SK-N-SH treated with all-trans-retinoic acid at 6 μM for 48 hours (cell line): Measurements from ENCODE around the gene RIMBP2.

Experiments
- ARNTL ChIP-seq: fragments of 450-650 bp; formaldehyde crosslinking; IDR thresholded peaks from 2 replicates; pipeline ENCODE4 v1.5.0; 2020; ENCODE audit warnings: low read depth, mild to moderate bottlenecking, moderate library complexity, borderline replicate concordance
- CSRNP3 ChIP-seq: fragments of 250-450 bp; sonication (Bioruptor Pico); IDR thresholded peaks from 2 replicates; pipeline ENCODE4 v1.5.1; 2021; ENCODE audit warnings: mild to moderate bottlenecking, moderate library complexity
- ESRRG ChIP-seq: fragments of 250-450 bp; sonication (Bioruptor Pico); IDR thresholded peaks from 2 replicates; pipeline ENCODE4 v1.6.1; 2021; ENCODE audit warnings: mild to moderate bottlenecking
- OSR1 ChIP-seq: fragments of 250-450 bp; sonication (Bioruptor Pico); IDR thresholded peaks from 2 replicates; pipeline ENCODE4 v1.8.0; 2022; ENCODE audit warnings: moderate library complexity, mild to moderate bottlenecking, inconsistent platforms
- PPARA ChIP-seq: fragments of 250-450 bp; sonication (Bioruptor Pico); IDR thresholded peaks from 2 replicates; pipeline ENCODE4 v1.5.0; 2020; ENCODE audit warnings: mild to moderate bottlenecking, borderline replicate concordance
- RARB ChIP-seq: fragments of 250-450 bp; sonication (Bioruptor Pico); IDR thresholded peaks from 2 replicates; pipeline ENCODE4 v1.8.0; 2021; ENCODE audit warnings: mild to moderate bottlenecking, moderate library complexity
- TCF4 ChIP-seq: fragments of 250-450 bp; sonication (Bioruptor Pico); IDR thresholded peaks from 2 replicates; pipeline ENCODE4 v1.8.0; 2021; ENCODE audit warnings: mild to moderate bottlenecking, moderate library complexity, borderline replicate concordance
- TSHZ2 ChIP-seq: fragments of 250-450 bp; sonication (Bioruptor Pico); IDR thresholded peaks from 2 replicates; pipeline ENCODE4 v1.5.0; 2020; ENCODE audit warnings: mild to moderate bottlenecking, moderate library complexity
- ZFP3 ChIP-seq: fragments of 250-450 bp; sonication (Bioruptor Pico); IDR thresholded peaks from 2 replicates; pipeline ENCODE4 v1.5.0; 2020; ENCODE audit warnings: mild to moderate bottlenecking, moderate library complexity
- ZNF70 ChIP-seq: fragments of 450-650 bp; formaldehyde crosslinking; IDR thresholded peaks from 2 replicates; pipeline ENCODE4 v1.5.0; 2020; ENCODE audit warnings: mild to moderate bottlenecking, moderate library complexity
- ZNF8 ChIP-seq: fragments of 450-650 bp; formaldehyde crosslinking; IDR thresholded peaks from 2 replicates; pipeline ENCODE4 v1.5.0; 2020; ENCODE audit warnings: mild to moderate bottlenecking, moderate library complexity

- no peak for TF ChIP-seq TSHZ2
- TF ChIP-seq OSR1 (CRISPR knock-in tag), result no peak
- TF ChIP-seq PPARA, result no peak
- TF ChIP-seq TCF4 (CRISPR knock-in tag), result no peak
- TF ChIP-seq ARNTL (CRISPR knock-in tag), result no peak
- no peak for TF ChIP-seq CSRNP3 (CRISPR knock-in tag)
- no peak for TF ChIP-seq RARB
- no peak for TF ChIP-seq ZNF70
- TF ChIP-seq ZNF8, result no peak
- TF ChIP-seq ESRRG, result no peak
- no peak for TF ChIP-seq ZFP3
These were observed 26.0 kb upstream of the RIMBP2 start for GRCh38 chr12:130742112-130742511.
